ENCODE measurements around the gene NSUN6. TPM values are rescaled to one million over a fixed set of nuclear protein-coding genes. Genes with fewer than 3 reads are reported as not detected.
"Not testable (repeated sequence)": the region's sequence is repeated elsewhere in the genome, so short reads cannot be mapped to it uniquely, and the experiment has no call there.

The NSUN6 gene
- total RNA-seq, 2 experiments from 2014 or later: 9.8 to 11.1 TPM

- no peak for DNase-seq
- H3K9me3 Mint-ChIP-seq: peaks cover 2% of the 10 kb centered on the region
- H3K27ac Mint-ChIP-seq: no peak overlapping the region
- CTCF ChIA-PET: interaction anchor here (0.6 kb wide), 1 partner anchor 1111 kb away, joined by 3 read pairs; no protein-coding TSS in a partner anchor
- H3K36me3 Mint-ChIP-seq (ENCODE audit: low read depth): peaks cover 24% of the 10 kb centered on the region
- no peaks in the 10 kb centered on the region for H3K27me3 Mint-ChIP-seq (ENCODE audit: low read depth)
- H3K4me3 Mint-ChIP-seq: no peak overlapping the region
- intact Hi-C loops (cut with micrococcal nuclease): loop anchor here (2.0 kb wide), 1 partner anchor 25 kb away; the partner anchor contains the start of gene NSUN6
- H3K4me1 Mint-ChIP-seq (ENCODE audit: low read depth): peaks cover 13% of the 10 kb centered on the region
Measured at GRCh38 chr10:18625886-18626285, 25.5 kb downstream of the NSUN6 start.

GRCh38 chr10:18623671-18624070, 27.7 kb downstream of the NSUN6 start:
- Mint-ChIP-seq H3K36me3 (ENCODE audit: low read depth) (peaks cover 31% of the 10 kb centered on the region), H3K4me1 (ENCODE audit: low read depth) (peaks cover 13% of the 10 kb centered on the region)
- H3K4me3 Mint-ChIP-seq; intact Hi-C loops (cut with micrococcal nuclease); H3K27ac Mint-ChIP-seq; H3K27me3 Mint-ChIP-seq (ENCODE audit: low read depth); CTCF ChIA-PET; DNase-seq; H3K9me3 Mint-ChIP-seq: not testable (repeated sequence)

GRCh38 chr10:18620856-18621255, 30.5 kb downstream of the NSUN6 start:
- intact Hi-C loops (cut with micrococcal nuclease): no loop called here
- DNase-seq: no peak
- no peak overlapping the region for H3K4me3 Mint-ChIP-seq
- CTCF ChIA-PET: no interaction called here
- no peaks in the 10 kb centered on the region for H3K9me3 Mint-ChIP-seq
- peaks cover 1% of the 10 kb centered on the region for H3K4me1 Mint-ChIP-seq (ENCODE audit: low read depth)
- H3K27ac Mint-ChIP-seq: no peak overlapping the region
- H3K36me3 Mint-ChIP-seq (ENCODE audit: low read depth): peaks cover 39% of the 10 kb centered on the region
- H3K27me3 Mint-ChIP-seq (ENCODE audit: low read depth): no peaks in the 10 kb centered on the region

- Mint-ChIP-seq H3K4me3 (no peak overlapping the region), H3K4me1 (ENCODE audit: low read depth) (no peaks in the 10 kb centered on the region), H3K9me3 (no peaks in the 10 kb centered on the region), H3K27me3 (ENCODE audit: low read depth) (no peaks in the 10 kb centered on the region), H3K27ac (no peak overlapping the region), H3K36me3 (ENCODE audit: low read depth) (peaks cover 46% of the 10 kb centered on the region)
- intact Hi-C loops (cut with micrococcal nuclease): no loop called here
- DNase-seq: no peak
- CTCF ChIA-PET: no interaction called here
Measured at GRCh38 chr10:18619016-18619415, 32.4 kb downstream of the NSUN6 start.

- no peak for DNase-seq
- no peaks in the 10 kb centered on the region for H3K27me3 Mint-ChIP-seq (ENCODE audit: low read depth)
- intact Hi-C loops (cut with micrococcal nuclease): no loop called here
- peaks cover 44% of the 10 kb centered on the region for H3K36me3 Mint-ChIP-seq (ENCODE audit: low read depth)
- no peaks in the 10 kb centered on the region for H3K9me3 Mint-ChIP-seq
- no peak overlapping the region for H3K4me3 Mint-ChIP-seq
- H3K4me1 Mint-ChIP-seq (ENCODE audit: low read depth): no peaks in the 10 kb centered on the region
- no peak overlapping the region for H3K27ac Mint-ChIP-seq
- CTCF ChIA-PET: no interaction called here
Measured at GRCh38 chr10:18616337-18616736, 35.0 kb downstream of the NSUN6 start.

- peaks cover 42% of the 10 kb centered on the region for H3K36me3 Mint-ChIP-seq (ENCODE audit: low read depth)
- H3K4me3 Mint-ChIP-seq: no peak overlapping the region
- intact Hi-C loops (cut with micrococcal nuclease): no loop called here
- CTCF ChIA-PET: no interaction called here
- H3K4me1 Mint-ChIP-seq (ENCODE audit: low read depth): no peaks in the 10 kb centered on the region
- DNase-seq: no peak
- no peaks in the 10 kb centered on the region for H3K9me3 Mint-ChIP-seq
- H3K27ac Mint-ChIP-seq: no peak overlapping the region
- H3K27me3 Mint-ChIP-seq (ENCODE audit: low read depth): no peaks in the 10 kb centered on the region
Measured at GRCh38 chr10:18615618-18616017, 35.8 kb downstream of the NSUN6 start.

- CTCF ChIA-PET: no interaction called here
- Mint-ChIP-seq H3K27me3 (ENCODE audit: low read depth) (no peaks in the 10 kb centered on the region), H3K4me1 (ENCODE audit: low read depth) (peaks cover 10% of the 10 kb centered on the region), H3K36me3 (ENCODE audit: low read depth) (peaks cover 37% of the 10 kb centered on the region), H3K27ac (no peak overlapping the region), H3K9me3 (no peaks in the 10 kb centered on the region), H3K4me3 (no peak overlapping the region)
- DNase-seq: no peak
- intact Hi-C loops (cut with micrococcal nuclease): no loop called here
Measured at GRCh38 chr10:18611168-18611567, 40.2 kb downstream of the NSUN6 start.

- H3K27me3 Mint-ChIP-seq (ENCODE audit: low read depth): no peaks in the 10 kb centered on the region
- no peak overlapping the region for H3K4me3 Mint-ChIP-seq
- H3K27ac Mint-ChIP-seq: no peak overlapping the region
- CTCF ChIA-PET: no interaction called here
- no peaks in the 10 kb centered on the region for H3K9me3 Mint-ChIP-seq
- peaks cover 37% of the 10 kb centered on the region for H3K36me3 Mint-ChIP-seq (ENCODE audit: low read depth)
- intact Hi-C loops (cut with micrococcal nuclease): no loop called here
- peaks cover 10% of the 10 kb centered on the region for H3K4me1 Mint-ChIP-seq (ENCODE audit: low read depth)
- DNase-seq: no peak
Measured at GRCh38 chr10:18610517-18610916, 40.9 kb downstream of the NSUN6 start.

GRCh38 chr10:18608596-18608995, 42.8 kb downstream of the NSUN6 start:
- no peak overlapping the region for H3K27ac Mint-ChIP-seq
- no peaks in the 10 kb centered on the region for H3K27me3 Mint-ChIP-seq (ENCODE audit: low read depth)
- H3K4me3 Mint-ChIP-seq: no peak overlapping the region
- peaks cover 10% of the 10 kb centered on the region for H3K4me1 Mint-ChIP-seq (ENCODE audit: low read depth)
- H3K9me3 Mint-ChIP-seq: no peaks in the 10 kb centered on the region
- CTCF ChIA-PET: no interaction called here
- intact Hi-C loops (cut with micrococcal nuclease): no loop called here
- peaks cover 31% of the 10 kb centered on the region for H3K36me3 Mint-ChIP-seq (ENCODE audit: low read depth)
- DNase-seq: no peak

GRCh38 chr10:18607503-18608378, 43.6 kb downstream of the NSUN6 start:
- intact Hi-C loops (cut with micrococcal nuclease): no loop called here
- Mint-ChIP-seq H3K4me3 (no peak overlapping the region), H3K36me3 (ENCODE audit: low read depth) (peaks cover 30% of the 10 kb centered on the region), H3K27ac (no peak overlapping the region), H3K9me3 (no peaks in the 10 kb centered on the region), H3K4me1 (ENCODE audit: low read depth) (peaks cover 10% of the 10 kb centered on the region), H3K27me3 (ENCODE audit: low read depth) (no peaks in the 10 kb centered on the region)
- CTCF ChIA-PET: no interaction called here
- peak; percentile 20 for DNase-seq

- H3K27ac Mint-ChIP-seq: no peak overlapping the region
- H3K36me3 Mint-ChIP-seq (ENCODE audit: low read depth): peaks cover 18% of the 10 kb centered on the region
- H3K9me3 Mint-ChIP-seq: no peaks in the 10 kb centered on the region
- intact Hi-C loops (cut with micrococcal nuclease): no loop called here
- no peak overlapping the region for H3K4me3 Mint-ChIP-seq
- peaks cover 10% of the 10 kb centered on the region for H3K4me1 Mint-ChIP-seq (ENCODE audit: low read depth)
- CTCF ChIA-PET: no interaction called here
- H3K27me3 Mint-ChIP-seq (ENCODE audit: low read depth): no peaks in the 10 kb centered on the region
- no peak for DNase-seq
Measured at GRCh38 chr10:18606051-18606695, 45.2 kb downstream of the NSUN6 start.

GRCh38 chr10:18601321-18601720, 50.1 kb downstream of the NSUN6 start:
- CTCF ChIA-PET: no interaction called here
- no peak overlapping the region for H3K4me3 Mint-ChIP-seq
- no peak overlapping the region for H3K27ac Mint-ChIP-seq
- peaks cover 7% of the 10 kb centered on the region for H3K36me3 Mint-ChIP-seq (ENCODE audit: low read depth)
- DNase-seq: no peak
- H3K4me1 Mint-ChIP-seq (ENCODE audit: low read depth): no peaks in the 10 kb centered on the region
- intact Hi-C loops (cut with micrococcal nuclease): no loop called here
- H3K9me3 Mint-ChIP-seq: no peaks in the 10 kb centered on the region
- no peaks in the 10 kb centered on the region for H3K27me3 Mint-ChIP-seq (ENCODE audit: low read depth)

- Mint-ChIP-seq H3K9me3 (no peaks in the 10 kb centered on the region), H3K27ac (no peak overlapping the region), H3K36me3 (ENCODE audit: low read depth) (peaks cover 18% of the 10 kb centered on the region), H3K4me3 (no peak overlapping the region), H3K27me3 (ENCODE audit: low read depth) (no peaks in the 10 kb centered on the region), H3K4me1 (ENCODE audit: low read depth) (no peaks in the 10 kb centered on the region)
- intact Hi-C loops (cut with micrococcal nuclease): no loop called here
- CTCF ChIA-PET: no interaction called here
- no peak for DNase-seq
Measured at GRCh38 chr10:18599392-18599791, 52.0 kb downstream of the NSUN6 start.

Measured in activated naive CD4-positive, alpha-beta T cell treated with anti-CD3 and anti-CD28 coated beads for 36 hours (primary cell).